Bronchial epithelial cell (primary cell): ENCODE data around the gene ZMYND12. TPM values are rescaled to one million over a fixed set of nuclear protein-coding genes. Genes with fewer than 3 reads are reported as not detected.

Experiments
- DNase-seq: peaks from one replicate; pipeline ENCODE4 v3.0.0-alpha.2; 2010; ENCODE audit warnings: low read depth
- FAIRE-seq: peaks from 2 replicates; lab custom pipeline; 2011; peaks lifted over from hg19 to GRCh38; lab: Jason Lieb, UNC
- H3K27me3 ChIP-seq: 2 replicates; pipeline ENCODE4 v1.5.1; 2011; ENCODE audit warnings: low read length; ENCODE audit not compliant: control insufficient read depth, insufficient read depth
- H3K36me3 ChIP-seq: 2 replicates; pipeline ENCODE4 v1.5.1; 2011; ENCODE audit warnings: low read length; ENCODE audit not compliant: control insufficient read depth, insufficient read depth
- H3K4me3 ChIP-seq: 2 replicates; pipeline ENCODE4 v1.5.1; 2011; ENCODE audit warnings: mild to moderate bottlenecking, low read depth, low read length, control low read depth
- CTCF ChIP-seq: IDR thresholded peaks from 2 replicates; pipeline ENCODE4 v1.5.1; 2011; ENCODE audit warnings: mild to moderate bottlenecking, moderate library complexity, low read length, control low read depth, inconsistent platforms; ENCODE audit not compliant: insufficient read depth, severe bottlenecking
- total RNA-seq: library from RNA; depleted of rRNA; stranded (reverse); fragments of >200 nt; gene quantifications from 2 replicates; pipeline ENCODE4 v1.2.1, GENCODE V29; 2014

ZMYND12 gene
- total RNA-seq, 1 donor from 2014 or later: 0.26 TPM

GRCh38 chr1:42399315-42400100 lies 56.3 kb downstream of the ZMYND12 start:
- Histone ChIP-seq H3K4me3 (no peak overlapping the region), H3K36me3 (no peaks in the 10 kb centered on the region), H3K27me3 (no peaks in the 10 kb centered on the region)
- no peak for TF ChIP-seq CTCF
- DNase-seq: no peak
- no peak for FAIRE-seq

- no peak for FAIRE-seq
- H3K36me3 ChIP-seq: no peaks in the 10 kb centered on the region
- peaks cover 2% of the 10 kb centered on the region for H3K27me3 ChIP-seq
- no peak overlapping the region for H3K4me3 ChIP-seq
- no peak for DNase-seq
- no peak for TF ChIP-seq CTCF
Measured at GRCh38 chr1:42392967-42393848, 62.6 kb downstream of the ZMYND12 start.

- FAIRE-seq (no peak), DNase-seq (no peak)
- TF ChIP-seq CTCF: no peak
- H3K36me3 ChIP-seq: no peaks in the 10 kb centered on the region
- no peak overlapping the region for H3K4me3 ChIP-seq
- H3K27me3 ChIP-seq: peaks cover 2% of the 10 kb centered on the region
Measured at GRCh38 chr1:42392255-42392654, 63.6 kb downstream of the ZMYND12 start.

GRCh38 chr1:42386051-42386450 lies 69.8 kb downstream of the ZMYND12 start:
- TF ChIP-seq CTCF: no peak
- DNase-seq: no peak
- H3K36me3 ChIP-seq: no peaks in the 10 kb centered on the region
- peaks cover 4% of the 10 kb centered on the region for H3K27me3 ChIP-seq
- H3K4me3 ChIP-seq: no peak overlapping the region
- no peak for FAIRE-seq

GRCh38 chr1:42385283-42385682 lies 70.5 kb downstream of the ZMYND12 start:
- DNase-seq: peak; percentile 10
- peaks cover 4% of the 10 kb centered on the region for H3K27me3 ChIP-seq

More at GRCh38 chr1:42385283-42385682, 70.5 kb downstream of the ZMYND12 start:
- no peak for TF ChIP-seq CTCF
- no peak for FAIRE-seq
- Histone ChIP-seq H3K4me3 (no peak overlapping the region), H3K36me3 (no peaks in the 10 kb centered on the region)
